Neural progenitor cell (in vitro differentiated cells): ENCODE measurements around the gene CPNE4.

Source experiments
- EZH2 ChIP-seq: fragments of 200-600 bp; sonication (generic); IDR thresholded peaks from 2 replicates; pipeline ENCODE4 v1.6.1; 2017; ENCODE audit warnings: antibody characterized with exemption, mild to moderate bottlenecking, moderate library complexity
- TF ChIP-seq, protein P1 (sequence below): fragments of 200-600 bp; sonication (generic); IDR thresholded peaks from 2 replicates; pipeline ENCODE4 v1.5.1; 2017; ENCODE audit warnings: antibody characterized with exemption, mild to moderate bottlenecking

DNA sequence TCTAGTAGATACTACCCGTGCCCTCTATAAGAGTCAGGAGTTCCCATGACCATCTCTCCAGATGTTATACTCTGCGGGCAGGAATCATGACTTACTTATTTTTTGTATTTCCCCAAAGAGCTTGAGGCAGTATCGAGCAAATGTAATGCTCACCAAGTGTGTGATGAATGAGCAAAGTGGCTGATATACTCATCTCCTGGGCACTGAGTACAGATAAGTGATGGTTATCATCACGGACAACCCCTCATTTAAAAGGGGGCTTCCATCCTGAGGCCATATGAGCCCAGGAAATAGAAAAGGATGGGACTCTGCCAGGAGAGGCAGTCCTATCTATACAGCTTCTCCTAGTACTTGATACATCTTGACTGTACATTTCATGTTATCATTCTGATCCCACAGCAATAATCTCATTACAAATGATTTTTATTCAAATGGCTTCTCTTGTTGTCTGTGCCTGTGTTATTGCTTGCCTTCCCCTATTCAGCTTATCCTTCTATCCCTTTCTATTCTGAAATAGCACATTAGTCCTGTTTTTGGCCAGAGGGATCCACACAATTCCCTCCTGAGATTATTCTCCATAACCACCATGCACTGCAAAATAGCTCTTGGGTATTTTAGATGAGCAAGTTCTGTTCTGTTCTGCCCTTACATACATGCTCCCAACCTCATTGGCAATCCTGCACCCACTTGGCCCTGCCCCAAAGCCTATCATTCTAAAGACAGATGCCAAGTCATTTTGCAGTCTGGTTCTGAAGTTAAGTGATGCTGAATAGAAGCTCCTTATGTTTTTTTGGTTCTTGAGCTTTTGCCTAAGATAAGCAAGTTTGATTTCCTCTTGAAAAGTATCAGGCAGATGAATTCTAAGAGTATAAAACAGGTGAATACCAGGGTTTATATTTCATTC is 484.0 kb downstream of the CPNE4 start:
- no peak for TF ChIP-seq EZH2
- TF ChIP-seq, protein P1, sequence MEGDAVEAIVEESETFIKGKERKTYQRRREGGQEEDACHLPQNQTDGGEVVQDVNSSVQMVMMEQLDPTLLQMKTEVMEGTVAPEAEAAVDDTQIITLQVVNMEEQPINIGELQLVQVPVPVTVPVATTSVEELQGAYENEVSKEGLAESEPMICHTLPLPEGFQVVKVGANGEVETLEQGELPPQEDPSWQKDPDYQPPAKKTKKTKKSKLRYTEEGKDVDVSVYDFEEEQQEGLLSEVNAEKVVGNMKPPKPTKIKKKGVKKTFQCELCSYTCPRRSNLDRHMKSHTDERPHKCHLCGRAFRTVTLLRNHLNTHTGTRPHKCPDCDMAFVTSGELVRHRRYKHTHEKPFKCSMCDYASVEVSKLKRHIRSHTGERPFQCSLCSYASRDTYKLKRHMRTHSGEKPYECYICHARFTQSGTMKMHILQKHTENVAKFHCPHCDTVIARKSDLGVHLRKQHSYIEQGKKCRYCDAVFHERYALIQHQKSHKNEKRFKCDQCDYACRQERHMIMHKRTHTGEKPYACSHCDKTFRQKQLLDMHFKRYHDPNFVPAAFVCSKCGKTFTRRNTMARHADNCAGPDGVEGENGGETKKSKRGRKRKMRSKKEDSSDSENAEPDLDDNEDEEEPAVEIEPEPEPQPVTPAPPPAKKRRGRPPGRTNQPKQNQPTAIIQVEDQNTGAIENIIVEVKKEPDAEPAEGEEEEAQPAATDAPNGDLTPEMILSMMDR, result no peak
